Endodermal cell (in vitro differentiated cells): Measurements from ENCODE around the gene CD40. TPM values are rescaled to one million over a fixed set of nuclear protein-coding genes. Genes with fewer than 3 reads are reported as not detected.

Experiments
- DNase-seq: peaks from one replicate; pipeline ENCODE4 v3.0.0-alpha.2; 2017
- H3K27ac ChIP-seq: 2 replicates; pipeline ENCODE4 v1.5.1; 2013; ENCODE audit warnings: mild to moderate bottlenecking, low read depth, low read length, moderate library complexity
- H3K27me3 ChIP-seq: 2 replicates; pipeline ENCODE4 v1.6.1; 2013; ENCODE audit warnings: mild to moderate bottlenecking, low read length, moderate library complexity; ENCODE audit not compliant: insufficient read depth, control insufficient read depth, poor library complexity, severe bottlenecking
- H3K36me3 ChIP-seq: 2 replicates; pipeline ENCODE4 v1.7.0; 2013; ENCODE audit warnings: mild to moderate bottlenecking, low read length, moderate library complexity; ENCODE audit not compliant: control insufficient read depth, insufficient read depth
- H3K4me1 ChIP-seq: one replicate; pipeline ENCODE4 v1.7.0; 2013; ENCODE audit warnings: low read length; ENCODE audit not compliant: control insufficient read depth, insufficient read depth
- H3K4me3 ChIP-seq: 2 replicates; pipeline ENCODE4 v1.5.1; 2013; ENCODE audit warnings: mild to moderate bottlenecking, low read length, moderate library complexity
- H3K9ac ChIP-seq: 2 replicates; pipeline ENCODE4 v1.6.1; 2013; ENCODE audit warnings: mild to moderate bottlenecking, low read length, moderate library complexity; ENCODE audit not compliant: poor library complexity, severe bottlenecking; ENCODE audit errors: extremely low read depth
- H3K9me3 ChIP-seq: 2 replicates; pipeline ENCODE4 v1.6.1; 2013; ENCODE audit warnings: mild to moderate bottlenecking, low read length, moderate library complexity; ENCODE audit not compliant: control insufficient read depth
- H3K27ac Mint-ChIP-seq: 2 replicates; pipeline ENCODE4 v1.8.0; 2020; ENCODE audit warnings: mixed read lengths
- H3K27me3 Mint-ChIP-seq: 2 replicates; pipeline ENCODE4 v1.8.0; 2021; ENCODE audit warnings: mild to moderate bottlenecking, mixed read lengths; ENCODE audit not compliant: insufficient read depth
- H3K36me3 Mint-ChIP-seq: 2 replicates; pipeline ENCODE4 v1.8.0; 2020; ENCODE audit warnings: low read depth, mixed read lengths
- H3K4me1 Mint-ChIP-seq: 2 replicates; pipeline ENCODE4 v1.8.0; 2020; ENCODE audit warnings: mixed read lengths
- H3K4me3 Mint-ChIP-seq: 2 replicates; pipeline ENCODE4 v1.8.0; 2020; ENCODE audit warnings: mild to moderate bottlenecking, moderate library complexity, mixed read lengths
- H3K9me3 Mint-ChIP-seq: 2 replicates; pipeline ENCODE4 v1.8.0; 2020; ENCODE audit warnings: mild to moderate bottlenecking, mixed read lengths
- WGBS, 2 experiments: methylation state at CpG; one replicate each; pipeline versions ENCODE4 v1.1.5 to v1.1.7; 2013; ENCODE audit warnings: missing lambda C conversion rate in 2 of 2, mixed read lengths in 1 of 2; ENCODE audit not compliant: insufficient coverage in 1 of 2, insufficient read length in 1 of 2; 5-methylcytosine and 5-hydroxymethylcytosine counted together
- total RNA-seq, 2 donors: library from RNA; stranded (reverse); fragmentation: NEBNext Ultra II Directional in 1 of 2; extraction: Animal tissue kit (Norgen Biotek cat#: 25700) in 1 of 2; gene quantifications; 2 replicates in 1 of 2; 3 replicates in 1 of 2; pipeline ENCODE4 v1.2.1, GENCODE V29; 2021
- TF ChIP-seq, protein P1 (sequence below): fragments of 200-600 bp; sonication (generic); conservative IDR thresholded peaks from 2 replicates; pipeline ENCODE4 v1.5.0; 2021; ENCODE audit warnings: antibody characterized with exemption, mild to moderate bottlenecking

CD40 gene
- total RNA-seq, 2 donors from 2014 or later: 9.0 to 16.4 TPM

DNA sequence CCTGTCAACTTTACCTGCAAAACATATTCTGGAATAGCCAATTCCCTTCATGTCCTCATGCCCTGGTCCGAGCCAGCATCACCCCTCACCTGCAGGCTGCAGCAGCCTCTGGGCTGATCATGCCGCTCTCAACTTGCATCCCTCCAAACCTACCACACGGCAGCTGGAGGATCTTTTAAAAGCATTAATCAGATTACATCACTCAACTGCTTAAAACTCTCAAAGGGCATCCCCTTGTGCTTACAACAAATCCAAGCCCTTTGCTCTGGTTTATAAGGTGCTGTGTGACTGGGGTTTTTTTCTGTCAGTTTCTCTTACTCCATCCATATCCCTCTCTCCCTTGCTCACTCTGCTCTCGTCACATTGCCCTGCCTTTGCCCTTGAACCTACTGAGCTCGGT, 24.0 kb downstream of the CD40 start:
- no peak overlapping the region for H3K4me3 Mint-ChIP-seq
- Histone ChIP-seq H3K9ac (no peak overlapping the region), H3K4me3 (no peak overlapping the region), H3K9me3 (no peaks in the 10 kb centered on the region), H3K27me3 (peaks cover 7% of the 10 kb centered on the region), H3K27ac (no peak overlapping the region), H3K36me3 (no peaks in the 10 kb centered on the region), H3K4me1 (peaks cover 11% of the 10 kb centered on the region)
- H3K27me3 Mint-ChIP-seq: peaks cover 14% of the 10 kb centered on the region
- no peak overlapping the region for H3K27ac Mint-ChIP-seq
- H3K9me3 Mint-ChIP-seq: no peaks in the 10 kb centered on the region
- TF ChIP-seq, protein P1, sequence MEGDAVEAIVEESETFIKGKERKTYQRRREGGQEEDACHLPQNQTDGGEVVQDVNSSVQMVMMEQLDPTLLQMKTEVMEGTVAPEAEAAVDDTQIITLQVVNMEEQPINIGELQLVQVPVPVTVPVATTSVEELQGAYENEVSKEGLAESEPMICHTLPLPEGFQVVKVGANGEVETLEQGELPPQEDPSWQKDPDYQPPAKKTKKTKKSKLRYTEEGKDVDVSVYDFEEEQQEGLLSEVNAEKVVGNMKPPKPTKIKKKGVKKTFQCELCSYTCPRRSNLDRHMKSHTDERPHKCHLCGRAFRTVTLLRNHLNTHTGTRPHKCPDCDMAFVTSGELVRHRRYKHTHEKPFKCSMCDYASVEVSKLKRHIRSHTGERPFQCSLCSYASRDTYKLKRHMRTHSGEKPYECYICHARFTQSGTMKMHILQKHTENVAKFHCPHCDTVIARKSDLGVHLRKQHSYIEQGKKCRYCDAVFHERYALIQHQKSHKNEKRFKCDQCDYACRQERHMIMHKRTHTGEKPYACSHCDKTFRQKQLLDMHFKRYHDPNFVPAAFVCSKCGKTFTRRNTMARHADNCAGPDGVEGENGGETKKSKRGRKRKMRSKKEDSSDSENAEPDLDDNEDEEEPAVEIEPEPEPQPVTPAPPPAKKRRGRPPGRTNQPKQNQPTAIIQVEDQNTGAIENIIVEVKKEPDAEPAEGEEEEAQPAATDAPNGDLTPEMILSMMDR: no peak
- no peak for DNase-seq
- 66 to 85% methylated on average over 3 to 5 of the region's 5 CpGs for WGBS, 2 experiments
- no peaks in the 10 kb centered on the region for H3K36me3 Mint-ChIP-seq
- H3K4me1 Mint-ChIP-seq: peaks cover 18% of the 10 kb centered on the region

DNA sequence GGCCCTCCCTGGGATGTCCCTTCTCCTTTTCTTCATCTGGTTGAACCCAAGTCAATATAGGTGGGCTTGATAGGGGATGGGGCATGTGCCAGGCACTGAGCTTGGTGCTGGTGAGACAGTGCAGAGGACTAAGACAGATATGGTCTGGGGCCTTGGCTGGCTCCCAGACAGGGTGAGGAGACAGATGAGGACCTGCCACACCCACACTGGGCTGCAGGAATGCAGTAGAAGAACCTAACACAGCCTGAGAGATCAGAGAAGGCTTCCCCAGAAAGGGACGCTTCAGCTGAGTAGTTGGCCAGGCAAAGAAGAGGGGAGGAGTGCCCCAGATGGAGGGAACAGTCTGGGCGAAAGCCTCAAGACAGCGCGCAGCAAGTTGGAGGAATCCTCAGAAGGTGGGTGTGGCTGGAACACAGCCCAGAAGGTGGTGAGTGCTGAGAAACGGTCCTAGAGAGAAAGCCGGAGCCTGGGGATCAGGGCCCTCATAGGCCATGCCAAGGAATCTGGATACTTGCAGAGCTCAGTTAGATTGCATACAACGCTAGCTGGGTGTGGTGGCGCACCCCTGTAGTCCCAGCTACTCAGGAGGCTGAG, 26.4 kb downstream of the CD40 start:
- Mint-ChIP-seq H3K9me3 (no peaks in the 10 kb centered on the region), H3K36me3 (no peaks in the 10 kb centered on the region), H3K27me3 (peaks cover 14% of the 10 kb centered on the region), H3K4me3 (no peak overlapping the region), H3K4me1 (peaks cover 11% of the 10 kb centered on the region), H3K27ac (no peak overlapping the region)
- no peak for DNase-seq
- TF ChIP-seq, protein P1: no peak
- H3K9me3 ChIP-seq: no peaks in the 10 kb centered on the region
- H3K27me3 ChIP-seq: peaks cover 7% of the 10 kb centered on the region
- no peak overlapping the region for H3K27ac ChIP-seq
- H3K36me3 ChIP-seq: no peaks in the 10 kb centered on the region
- no peak overlapping the region for H3K4me3 ChIP-seq
- WGBS, 2 experiments: 77 to 83% methylated on average over 8 of the region's 8 CpGs
- H3K9ac ChIP-seq: no peak overlapping the region
- peaks cover 5% of the 10 kb centered on the region for H3K4me1 ChIP-seq

DNA sequence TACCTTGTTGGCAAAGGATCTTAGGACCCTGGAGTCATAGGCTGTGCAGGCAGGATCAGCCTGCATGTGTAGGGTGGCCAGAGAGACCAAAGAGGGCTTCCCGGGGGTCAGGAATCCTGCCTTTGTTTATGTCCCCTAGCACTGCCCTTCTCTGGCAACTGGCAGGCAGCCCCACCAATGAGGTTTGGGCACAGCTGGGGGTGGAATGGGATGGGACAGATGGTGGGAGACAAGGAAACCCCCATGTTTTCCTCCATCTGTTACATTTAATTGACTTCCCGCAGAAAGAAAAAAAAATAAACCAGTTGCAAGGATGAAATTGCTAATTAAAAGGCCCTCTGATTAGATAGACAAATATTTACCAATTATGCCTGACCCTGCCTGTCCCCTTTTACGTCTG, 27.6 kb downstream of the CD40 start:
- no peaks in the 10 kb centered on the region for H3K9me3 Mint-ChIP-seq
- Histone ChIP-seq H3K4me1 (no peaks in the 10 kb centered on the region), H3K27me3 (peaks cover 7% of the 10 kb centered on the region), H3K4me3 (no peak overlapping the region), H3K36me3 (no peaks in the 10 kb centered on the region), H3K9ac (no peak overlapping the region), H3K9me3 (no peaks in the 10 kb centered on the region), H3K27ac (peak overlapping the region; percentile 16)
- no peak overlapping the region for H3K27ac Mint-ChIP-seq
- no peak for DNase-seq
- peaks cover 14% of the 10 kb centered on the region for H3K27me3 Mint-ChIP-seq
- 80 to 84% methylated on average over 1 to 3 of the region's 3 CpGs for WGBS, 2 experiments
- H3K4me1 Mint-ChIP-seq: peaks cover 4% of the 10 kb centered on the region
- H3K4me3 Mint-ChIP-seq: no peak overlapping the region
- H3K36me3 Mint-ChIP-seq: no peaks in the 10 kb centered on the region
- TF ChIP-seq, protein P1: no peak
